GM23338 (cell line): ENCODE results near the gene NLRP9.

Experiments
- CTCF ChIP-seq, 2 experiments: fragments of 200-600 bp in 1 of 2; sonication (generic) in 1 of 2; conservative IDR thresholded peaks; 2 replicates each; pipeline versions ENCODE4 v1.5.1 to v1.6.1; 2016 to 2017; ENCODE audit warnings: antibody characterized with exemption in 2 of 2, low read depth in 2 of 2, mild to moderate bottlenecking in 2 of 2, moderate library complexity in 1 of 2
- EZH2 ChIP-seq: fragments of 200-600 bp; sonication (generic); IDR thresholded peaks from one replicate; pipeline ENCODE4 v1.8.0; 2017; ENCODE audit warnings: antibody characterized with exemption, mild to moderate bottlenecking, low read depth; ENCODE audit not compliant: unreplicated experiment

DNA sequence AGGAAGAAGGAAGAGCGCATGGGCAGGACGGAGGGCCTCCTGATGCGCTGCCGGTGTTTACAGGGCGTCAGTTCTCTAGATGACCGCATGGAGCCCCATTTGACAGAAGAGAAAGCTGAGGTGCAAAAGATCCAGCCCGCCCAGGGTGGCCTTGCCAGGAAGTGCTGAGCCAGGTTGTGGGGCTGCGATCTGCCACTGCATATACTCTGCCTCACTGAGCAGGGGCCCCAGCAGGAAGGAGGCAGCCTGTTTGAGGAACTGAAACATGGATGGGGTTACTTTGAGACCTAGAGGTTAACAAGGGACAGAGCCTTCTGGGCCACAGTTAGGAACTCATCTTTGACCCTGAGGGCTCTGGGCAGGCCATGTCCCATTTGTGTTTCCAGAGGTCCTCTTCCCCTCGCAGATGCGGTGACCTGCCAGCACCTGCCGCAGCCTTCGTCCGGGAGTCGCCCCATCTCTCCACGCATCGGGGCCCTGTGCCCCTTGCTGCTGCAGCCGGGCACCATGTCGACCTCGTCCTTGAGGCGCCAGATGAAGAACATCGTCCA lies 60.0 kb downstream of the NLRP9 start:
- no peak for TF ChIP-seq CTCF (conservative IDR thresholded peaks at IDR 0.05; ENCODE audit: low read depth in 2 of 2)
- no peak for TF ChIP-seq EZH2
